NCI-H146 treated with DMSO at 0.1 percent for 48 hours (cell line): ENCODE results near the gene PGS1.

Experiments
- DNase-seq: peaks from one replicate; lab custom pipeline; 2025; ENCODE audit not compliant: unreplicated experiment; lab: John Stamatoyannopoulos, UW

The PGS1 gene

DNA sequence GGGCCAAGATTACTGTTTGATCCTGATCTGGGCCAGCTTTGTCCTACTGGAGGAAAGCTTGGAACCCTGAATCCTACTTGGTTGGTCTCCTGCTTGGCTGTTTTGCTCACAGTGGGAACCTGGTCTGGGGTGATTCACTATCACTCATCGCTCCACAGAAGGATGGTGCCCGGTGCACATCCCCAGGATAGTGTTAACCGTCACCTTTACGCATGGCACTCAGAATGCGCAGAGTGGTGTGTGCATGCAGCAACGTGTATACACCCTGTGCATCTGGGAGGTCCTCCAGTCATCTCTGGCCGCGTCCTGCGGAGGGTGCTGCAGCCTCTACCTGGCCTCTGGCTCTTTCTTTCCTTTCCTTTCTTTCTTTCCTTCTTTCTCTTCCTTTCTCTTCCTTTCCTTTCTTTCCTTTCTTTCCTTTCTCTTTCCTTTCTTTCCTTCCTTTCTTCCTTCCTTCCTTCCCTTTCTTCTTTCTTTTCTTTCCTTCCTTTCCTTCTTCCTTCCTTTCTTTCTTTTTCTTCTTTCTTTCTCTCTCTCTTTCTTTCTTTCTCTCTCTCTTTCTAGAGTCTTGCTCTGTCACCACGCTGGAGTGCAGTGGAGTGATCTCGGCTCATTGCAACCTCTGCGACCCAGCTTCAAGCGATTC is 31.7 kb upstream of the PGS1 start:
- no peak for DNase-seq

DNA sequence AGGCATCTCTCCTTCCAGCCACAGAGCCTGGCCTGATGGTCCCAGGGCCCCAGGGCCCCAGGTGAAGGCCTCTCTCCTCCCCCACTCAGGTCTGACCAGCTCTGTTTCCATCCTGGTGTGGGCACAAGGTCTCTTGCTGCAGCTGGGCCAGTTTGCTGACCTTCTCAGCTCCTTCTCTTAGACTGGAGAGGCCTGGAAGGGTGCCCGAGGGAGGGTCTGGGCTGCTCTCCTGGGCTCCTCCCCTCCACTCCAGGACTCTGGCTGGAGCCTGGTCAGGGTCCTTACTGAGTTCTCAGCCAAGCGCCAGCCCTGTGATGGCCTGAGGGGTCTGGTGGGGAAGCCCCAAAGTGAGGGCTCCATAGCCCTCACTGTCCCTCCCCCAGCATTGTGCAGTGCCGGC is 31.0 kb upstream of the PGS1 start:
- no peak for DNase-seq

GRCh38 chr17:78348055-78348770 is 30.2 kb upstream of the PGS1 start:
- no peak for DNase-seq

DNA sequence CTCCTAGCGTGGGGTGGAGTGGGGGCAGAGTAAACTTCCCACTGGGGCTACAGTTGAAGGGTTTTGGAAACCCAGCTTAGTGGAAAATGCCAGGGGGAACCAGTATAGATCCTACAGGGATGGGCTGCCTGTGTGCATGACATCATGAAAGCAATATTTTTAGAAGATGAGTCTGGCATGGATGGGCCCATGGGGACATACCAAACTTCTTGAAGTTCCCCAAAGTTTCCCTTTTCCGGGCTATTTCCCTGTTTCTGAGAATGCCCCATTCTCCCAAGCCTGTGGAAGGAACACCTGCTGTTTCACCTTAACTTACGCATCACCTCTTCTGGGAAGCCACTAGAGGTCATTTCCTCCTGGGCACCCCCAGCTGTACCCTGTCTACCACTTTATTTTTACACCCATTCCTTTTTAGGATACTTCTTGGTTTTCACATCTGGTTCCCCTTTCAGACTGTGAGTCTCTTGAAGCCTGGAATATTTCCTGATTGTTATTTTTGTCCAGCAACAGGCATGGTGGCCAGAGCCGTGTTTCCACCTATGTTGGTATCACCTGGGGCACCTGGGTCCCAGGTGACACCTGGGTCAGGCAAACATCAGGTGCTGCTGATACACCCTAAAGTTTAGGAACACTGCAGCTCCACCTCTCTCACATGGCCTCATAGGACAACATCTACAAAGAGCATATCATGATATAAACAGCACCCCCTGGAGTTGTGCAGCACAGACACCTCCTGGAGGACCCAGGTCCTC is 28.4 kb upstream of the PGS1 start:
- no peak for DNase-seq

- DNase-seq: no peak
Measured at GRCh38 chr17:78351449-78352006, 26.9 kb upstream of the PGS1 start.

DNA sequence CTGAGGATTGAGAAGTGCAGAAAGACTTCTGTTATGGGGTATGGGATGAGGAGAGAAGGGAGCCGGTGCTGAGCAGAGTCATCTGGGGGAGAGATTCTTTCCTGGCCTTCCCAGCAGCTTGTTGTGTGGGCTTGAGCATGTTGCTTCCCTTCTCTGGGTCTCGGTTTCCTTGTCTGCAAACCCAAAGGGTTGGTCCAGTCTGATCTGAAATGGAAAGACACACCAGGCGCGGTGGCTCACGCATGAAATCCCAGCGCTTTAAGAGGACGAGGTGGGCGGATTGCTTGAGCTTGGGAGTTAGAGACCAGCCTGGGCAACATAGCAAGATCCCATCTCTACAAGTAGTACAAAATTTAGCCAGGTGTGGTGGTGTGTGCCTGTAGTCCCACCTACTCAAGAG is 24.6 kb upstream of the PGS1 start:
- no peak for DNase-seq

GRCh38 chr17:78355045-78355641 is 23.3 kb upstream of the PGS1 start:
- DNase-seq: no peak

DNA sequence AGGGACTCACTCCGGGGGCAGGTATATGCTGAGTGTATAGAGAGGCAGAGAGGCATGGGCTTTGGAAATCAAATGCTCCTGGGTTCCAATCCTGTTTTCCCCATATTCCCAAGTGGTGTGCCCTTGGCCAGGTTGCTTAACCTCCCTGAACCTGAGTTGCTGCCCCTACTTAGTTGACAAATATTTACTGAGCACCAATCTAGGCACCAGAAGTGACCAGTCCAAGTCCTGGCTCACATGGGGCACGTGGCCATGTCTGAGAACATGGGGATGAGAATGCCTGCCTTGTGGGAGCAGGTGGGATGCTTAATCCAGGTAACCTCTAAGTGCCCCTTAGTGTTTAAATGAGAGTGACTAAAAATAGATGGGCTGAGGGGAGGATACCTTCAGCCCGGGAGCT is 22.7 kb upstream of the PGS1 start:
- no peak for DNase-seq

DNA sequence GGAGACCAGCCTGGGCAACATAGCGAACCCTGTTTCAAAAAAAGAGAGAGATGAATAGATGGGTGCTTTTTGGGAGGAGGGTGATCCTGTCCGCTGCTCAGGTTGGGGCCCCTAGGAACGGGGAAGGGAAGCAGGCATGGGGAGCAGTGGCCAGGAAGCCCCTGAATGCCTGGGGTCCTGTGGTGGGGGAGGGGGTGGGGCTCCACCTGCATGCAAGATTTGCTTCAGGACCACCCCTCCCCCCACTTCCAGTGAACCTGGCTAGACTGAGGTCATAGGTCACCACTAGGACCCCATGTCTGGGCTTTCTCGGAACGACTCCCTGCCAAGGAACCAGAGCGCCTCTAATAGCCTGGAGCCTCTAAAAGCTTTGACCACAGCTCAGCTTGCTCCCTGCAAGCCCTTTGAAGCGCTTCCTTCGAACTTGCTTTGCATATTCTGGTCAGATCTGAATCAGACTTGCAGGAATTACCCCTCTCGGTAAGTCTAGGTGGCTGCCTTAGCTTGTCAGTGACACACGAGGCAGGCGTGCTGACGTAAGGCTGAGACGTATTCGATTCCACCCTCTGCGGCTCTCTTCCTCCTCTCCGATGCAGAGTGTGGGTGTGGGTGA is 22.2 kb upstream of the PGS1 start:
- DNase-seq: no peak

GRCh38 chr17:78357177-78357586 is 21.3 kb upstream of the PGS1 start:
- no peak for DNase-seq

GRCh38 chr17:78357672-78358537 is 20.5 kb upstream of the PGS1 start:
- DNase-seq: no peak

DNA sequence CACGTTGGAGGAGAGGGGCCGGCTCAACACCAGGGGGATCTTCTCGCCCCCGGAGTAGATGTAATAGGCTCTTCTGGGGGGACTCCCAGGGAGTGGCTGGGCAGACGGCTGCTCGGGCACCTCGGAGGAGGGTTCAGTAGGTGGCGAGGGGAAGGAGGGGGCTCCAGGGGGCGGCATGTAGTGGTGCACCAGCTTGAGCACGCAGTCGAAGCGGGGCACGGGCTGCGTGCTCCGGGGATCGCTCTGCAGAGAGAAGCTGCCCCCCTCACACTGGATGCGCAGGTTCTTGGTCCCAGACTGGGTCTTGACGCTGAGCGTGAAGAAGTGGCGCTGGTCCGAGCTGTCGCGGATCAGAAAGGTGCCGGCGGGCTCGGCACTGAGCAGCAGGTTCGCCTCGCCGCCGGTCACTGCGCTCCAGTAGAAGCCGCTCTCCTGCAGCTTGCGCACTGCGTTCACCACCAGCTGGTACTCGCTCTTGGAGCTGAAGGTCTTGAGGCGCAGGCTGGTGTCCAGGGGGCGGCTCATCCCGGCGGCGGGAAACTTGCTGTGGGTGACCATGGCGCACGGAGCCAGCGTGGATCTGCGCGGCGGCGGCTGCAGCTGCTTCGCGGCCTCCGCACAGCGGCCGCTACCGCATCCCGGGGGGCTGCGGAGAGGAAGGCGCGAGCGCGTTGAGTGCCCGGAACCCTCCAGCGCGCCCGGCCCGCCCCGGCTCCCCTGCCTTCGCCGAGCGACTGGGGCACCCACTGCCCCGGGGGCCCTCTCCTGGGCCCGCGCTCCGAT is 19.7 kb upstream of the PGS1 start:
- DNase-seq: no peak

DNA sequence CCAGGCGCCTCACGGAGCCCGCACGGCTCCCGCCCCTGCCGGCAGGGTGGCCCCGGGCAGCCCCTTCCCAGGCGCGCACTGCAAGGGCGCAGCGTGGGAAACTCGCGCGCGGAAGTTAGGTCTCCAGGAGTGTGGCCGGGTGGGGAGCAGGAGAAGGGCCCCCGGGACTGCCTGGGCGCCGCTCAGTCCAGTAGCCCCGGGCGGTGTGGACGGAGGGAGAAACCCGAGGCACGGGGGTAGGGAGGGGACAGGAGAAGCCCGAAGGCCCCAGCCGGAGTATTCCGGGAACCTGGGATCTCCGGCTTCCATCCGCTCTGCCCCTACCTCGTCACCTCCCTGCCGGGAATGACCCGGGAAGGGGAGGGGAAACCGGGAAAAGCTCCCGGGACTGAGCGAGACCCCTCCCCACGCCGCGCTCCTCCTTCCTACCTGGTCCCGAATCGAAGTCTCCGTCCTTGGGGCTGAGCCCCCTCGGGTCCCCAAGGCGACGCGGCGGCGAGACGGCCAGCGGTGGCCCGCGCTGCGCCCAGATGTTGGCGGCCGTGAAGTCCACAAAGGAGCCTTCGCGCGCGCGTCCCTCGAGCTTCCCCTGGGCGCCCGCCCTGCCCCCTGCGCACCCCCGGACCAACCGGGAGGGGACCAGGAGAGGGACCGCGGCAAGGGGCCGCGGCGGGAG is 19.0 kb upstream of the PGS1 start:
- DNase-seq: no peak

DNA sequence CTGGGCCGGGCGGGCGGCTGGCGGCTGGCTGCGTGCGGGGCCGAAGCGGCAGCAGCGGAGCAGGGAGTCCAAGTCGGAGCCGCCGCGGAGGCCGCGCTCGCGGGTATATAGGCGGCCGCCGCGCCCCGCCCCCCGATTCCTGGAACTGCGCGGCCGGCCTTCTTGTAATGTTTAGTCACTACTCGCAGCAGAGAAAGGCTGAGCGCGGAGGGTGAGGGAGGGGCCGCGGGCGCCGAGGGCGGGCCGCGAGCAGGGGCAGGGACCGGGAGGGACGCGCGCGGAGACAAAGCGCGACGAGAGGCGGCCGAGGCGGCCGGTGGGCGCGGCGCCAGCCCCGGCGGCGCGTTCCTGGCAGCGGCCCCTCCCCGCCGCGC is 18.5 kb upstream of the PGS1 start, which contains the start of gene SOCS3:
TSS of gene SOCS3 (minus strand) at position 81 of the 374 bp plus-strand sequence. CDS start 982 bp downstream, outside the sequence.
- peak; percentile 83 for DNase-seq

DNA sequence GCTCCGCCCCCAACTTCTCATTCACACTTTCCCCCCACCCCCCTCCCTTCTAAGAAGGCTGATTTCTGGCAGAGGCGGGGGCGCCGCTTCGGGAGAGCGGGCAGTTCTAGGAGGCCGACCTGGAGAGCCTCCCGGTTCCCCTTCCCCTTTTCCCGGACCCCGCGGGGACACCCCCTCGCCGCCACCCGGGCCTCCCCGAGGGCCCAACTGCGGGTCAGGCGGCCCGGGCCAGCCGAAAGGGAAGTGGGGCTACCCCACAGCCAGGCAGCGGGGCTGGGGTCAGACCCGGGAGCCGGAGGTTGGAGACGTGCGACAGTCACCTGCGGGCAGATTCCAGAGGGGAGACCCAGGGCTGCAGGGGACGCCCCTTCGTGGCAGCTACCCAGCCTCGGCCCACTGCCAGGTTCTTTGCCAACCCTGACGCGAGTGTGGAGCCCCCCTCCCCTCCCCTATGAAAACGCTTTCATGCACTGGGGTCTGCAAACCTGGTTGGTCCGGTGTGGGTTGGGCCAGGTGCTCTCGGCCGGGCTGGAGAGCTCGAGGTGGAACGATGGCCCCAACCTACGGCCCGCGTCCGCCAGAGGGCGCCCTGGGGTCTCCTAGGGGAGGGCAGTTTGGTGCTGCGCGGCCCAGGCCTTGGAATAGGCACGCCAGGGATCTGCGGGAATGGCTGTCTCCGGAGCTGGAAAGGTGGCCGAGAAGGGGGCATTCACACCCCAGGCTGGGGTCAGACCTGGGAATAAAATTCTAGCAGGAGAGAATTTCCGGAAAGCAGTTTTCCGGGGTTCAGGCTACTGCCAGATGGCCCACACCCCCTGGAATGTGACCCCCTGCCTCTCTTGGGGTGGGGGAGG is 17.9 kb upstream of the PGS1 start:
- DNase-seq: peak; percentile 67

GRCh38 chr17:78361225-78361701 is 17.2 kb upstream of the PGS1 start:
- DNase-seq: no peak

GRCh38 chr17:78362232-78362631 is 16.2 kb upstream of the PGS1 start:
- DNase-seq: no peak

- no peak for DNase-seq
Measured at GRCh38 chr17:78362671-78363070, 15.8 kb upstream of the PGS1 start.
